Stimulated activated CD4-positive, alpha-beta T cell treated with anti-CD3 and anti-CD28 coated beads, Interleukin-2, amount 100 ng/mL, for 24 hours (primary cell): Measurements from ENCODE around the gene CCDC136.
A peak's percentile ranks its signal among the peaks of the same experiment; 100 is the strongest.

Experiments
- DNase-seq, 2 donors: peaks; one replicate each; pipeline ENCODE4 v3.0.0-alpha.2; 2020

The CCDC136 gene

GRCh38 chr7:128833148-128833945 is 41.6 kb downstream of the CCDC136 start:
- no peak for DNase-seq

- DNase-seq: no peak
These were observed 42.2 kb downstream of the CCDC136 start for GRCh38 chr7:128833946-128834325.

- no peak for DNase-seq
These were observed 43.5 kb downstream of the CCDC136 start for GRCh38 chr7:128835231-128835751.

GRCh38 chr7:128835790-128836641 is 44.2 kb downstream of the CCDC136 start:
- no peak for DNase-seq

- DNase-seq: no peak
These were observed 45.1 kb downstream of the CCDC136 start for GRCh38 chr7:128836729-128837348.

- no peak for DNase-seq
These were observed 45.8 kb downstream of the CCDC136 start for GRCh38 chr7:128837521-128837921.

GRCh38 chr7:128838109-128838779 is 46.5 kb downstream of the CCDC136 start:
- DNase-seq: no peak

GRCh38 chr7:128838981-128839731 is 47.4 kb downstream of the CCDC136 start:
- DNase-seq: no peak

- no peak for DNase-seq
These were observed 48.0 kb downstream of the CCDC136 start for GRCh38 chr7:128839751-128840177.

GRCh38 chr7:128840326-128841170 is 48.8 kb downstream of the CCDC136 start:
- DNase-seq: no peak

- no peak for DNase-seq
These were observed 49.5 kb downstream of the CCDC136 start for GRCh38 chr7:128841171-128841690.

GRCh38 chr7:128841921-128842673 is 50.3 kb downstream of the CCDC136 start:
- peak; percentile 64 to 71 for DNase-seq

GRCh38 chr7:128842674-128843641 is 51.2 kb downstream of the CCDC136 start:
- no peak for DNase-seq

GRCh38 chr7:128843938-128844621 is 52.3 kb downstream of the CCDC136 start:
- no peak for DNase-seq

- DNase-seq: no peak
These were observed 53.1 kb downstream of the CCDC136 start for GRCh38 chr7:128844777-128845311.

- DNase-seq: no peak
These were observed 53.7 kb downstream of the CCDC136 start for GRCh38 chr7:128845475-128845874.

GRCh38 chr7:128845987-128846386 is 54.2 kb downstream of the CCDC136 start:
- no peak for DNase-seq
